Natural killer cell (primary cell): ENCODE data around the gene SLC17A8. TPM values are rescaled to one million over a fixed set of nuclear protein-coding genes. Genes with fewer than 3 reads are reported as not detected.

Experiments
- ATAC-seq, 3 donors: fragments of 150-1000 bp in 2 of 3; fragments of 200-7000 bp in 1 of 3; cut with Tn5 transposase; 1 replicate in 1 of 3; 2 replicates in 2 of 3; pipeline ENCODE4 v1.10.0; 2021; ENCODE audit warnings: mild to moderate bottlenecking in 2 of 3, moderate library complexity in 2 of 3
- DNase-seq, 2 donors: peaks; one replicate each; pipeline versions ENCODE4 v3.0.0 to v3.0.0-alpha.2; 2013 to 2021; ENCODE audit warnings: mixed read lengths in 1 of 2
- H3K27ac ChIP-seq: one replicate; pipeline ENCODE4 v1.5.1; 2013; ENCODE audit warnings: mild to moderate bottlenecking, low read length
- H3K27me3 ChIP-seq: one replicate; pipeline ENCODE4 v1.6.1; 2013; ENCODE audit warnings: low read length; ENCODE audit not compliant: control insufficient read depth, insufficient read depth
- H3K36me3 ChIP-seq: one replicate; pipeline ENCODE4 v1.6.1; 2013; ENCODE audit warnings: low read length; ENCODE audit not compliant: control insufficient read depth, insufficient read depth
- H3K4me1 ChIP-seq: one replicate; pipeline ENCODE4 v1.6.1; 2013; ENCODE audit warnings: low read length; ENCODE audit not compliant: control insufficient read depth, insufficient read depth
- H3K4me3 ChIP-seq: one replicate; pipeline ENCODE4 v1.5.1; 2013; ENCODE audit warnings: low read length
- H3K9me3 ChIP-seq: one replicate; pipeline ENCODE4 v1.6.1; 2013; ENCODE audit warnings: low read length; ENCODE audit not compliant: control insufficient read depth, insufficient read depth
- H3K27ac Mint-ChIP-seq, 2 donors: one replicate each; pipeline ENCODE4 v1.8.0; 2022; ENCODE audit warnings: mild to moderate bottlenecking in 2 of 2, mixed read lengths in 2 of 2, moderate library complexity in 1 of 2
- H3K27me3 Mint-ChIP-seq, 2 donors: one replicate each; pipeline ENCODE4 v1.8.0; 2022; ENCODE audit warnings: low read depth in 2 of 2, mixed read lengths in 2 of 2
- H3K36me3 Mint-ChIP-seq: one replicate; pipeline ENCODE4 v1.8.0; 2022; ENCODE audit warnings: mixed read lengths
- H3K4me1 Mint-ChIP-seq, 2 donors: one replicate each; pipeline ENCODE4 v1.8.0; 2022; ENCODE audit warnings: mixed read lengths in 2 of 2
- H3K4me3 Mint-ChIP-seq: one replicate; pipeline ENCODE4 v1.8.0; 2022; ENCODE audit warnings: mild to moderate bottlenecking, moderate library complexity, mixed read lengths
- H3K9me3 Mint-ChIP-seq, 2 donors: one replicate each; pipeline ENCODE4 v1.8.0; 2022; ENCODE audit warnings: mixed read lengths in 2 of 2
- WGBS: methylation state at CpG from one replicate; pipeline ENCODE4 v1.1.7; 2013; ENCODE audit warnings: missing lambda C conversion rate; ENCODE audit not compliant: insufficient coverage; 5-methylcytosine and 5-hydroxymethylcytosine counted together
- intact Hi-C: fragments of 100-400 bp; cut with micrococcal nuclease; formaldehyde crosslinking; loops from one replicate; pipeline ENCODE4 v1.14.2; 2022
- total RNA-seq, 4 donors: library from RNA; stranded (reverse); fragments of 120-200 nt in 1 of 4; gene quantifications; one replicate each; pipeline versions ENCODE4 v1.2.3 to v1.2.4, GENCODE V29; 2013 to 2022
- TF ChIP-seq, protein P1 (sequence below): fragments of 200-600 bp; IDR thresholded peaks from one replicate; pipeline ENCODE4 v1.8.0; 2022; ENCODE audit warnings: antibody characterized with exemption

The SLC17A8 gene
- total RNA-seq, 3 donors from 2014 or later (not counting 1 experiment from before 2014, with no cell fraction given) = not detected

DNA sequence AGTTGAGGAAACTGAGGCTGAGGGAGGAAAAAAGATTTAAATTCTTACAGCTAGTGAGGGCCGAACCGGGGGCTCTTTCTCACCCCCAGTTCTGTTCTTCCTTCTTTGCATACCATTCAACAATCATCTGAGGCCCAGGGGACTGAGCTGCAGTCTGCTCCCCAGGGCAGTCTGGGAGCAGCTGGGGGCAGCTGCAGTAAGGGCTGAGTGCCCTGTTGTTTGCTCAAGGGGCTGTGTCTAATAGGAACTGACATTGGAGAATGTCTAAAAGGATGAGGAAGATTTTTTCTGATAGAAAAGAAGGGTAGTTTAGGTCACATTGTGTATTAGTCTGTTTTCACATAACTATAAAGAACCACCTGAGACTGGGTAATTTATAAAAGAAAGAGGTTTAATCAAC is 42.2 kb downstream of the SLC17A8 start:
- WGBS = 74% methylated on average over 2 of the region's 2 CpGs
- no peaks in the 10 kb centered on the region for H3K4me1 Mint-ChIP-seq

DNA sequence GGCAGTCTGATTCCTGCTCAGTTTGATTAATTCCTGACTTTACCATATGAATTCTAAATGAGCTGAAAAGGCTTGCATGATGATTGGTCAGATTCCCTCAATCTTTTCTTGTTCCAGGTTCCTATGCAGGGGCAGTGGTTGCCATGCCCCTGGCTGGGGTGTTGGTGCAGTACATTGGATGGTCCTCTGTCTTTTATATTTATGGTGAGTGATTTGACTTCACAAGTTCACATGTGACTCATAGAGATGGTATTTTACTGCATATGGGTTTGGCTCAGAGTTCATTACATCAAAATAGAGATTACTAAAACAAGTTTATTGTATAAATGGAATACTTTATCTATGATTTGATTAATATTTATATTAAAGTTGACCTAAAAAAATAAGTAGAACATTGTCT is 44.8 kb downstream of the SLC17A8 start:
- Mint-ChIP-seq H3K36me3 (no peaks in the 10 kb centered on the region), H3K27me3 (peaks cover 5 to 7% of the 10 kb centered on the region in 2 donors), H3K9me3 (peaks cover 0 to 2% of the 10 kb centered on the region in 2 donors), H3K27ac (no peak overlapping the region), H3K4me3 (no peak overlapping the region), H3K4me1 (no peaks in the 10 kb centered on the region)
- Histone ChIP-seq H3K9me3 (no peaks in the 10 kb centered on the region), H3K27ac (no peak overlapping the region), H3K27me3 (no peaks in the 10 kb centered on the region), H3K36me3 (no peaks in the 10 kb centered on the region), H3K4me3 (no peak overlapping the region), H3K4me1 (no peaks in the 10 kb centered on the region)
- DNase-seq (no peak), ATAC-seq (no peak)
- intact Hi-C loops = loop anchor here (5.0 kb wide), 1 partner anchor 169 kb away; no protein-coding TSS in a partner anchor
- TF ChIP-seq, protein P1, sequence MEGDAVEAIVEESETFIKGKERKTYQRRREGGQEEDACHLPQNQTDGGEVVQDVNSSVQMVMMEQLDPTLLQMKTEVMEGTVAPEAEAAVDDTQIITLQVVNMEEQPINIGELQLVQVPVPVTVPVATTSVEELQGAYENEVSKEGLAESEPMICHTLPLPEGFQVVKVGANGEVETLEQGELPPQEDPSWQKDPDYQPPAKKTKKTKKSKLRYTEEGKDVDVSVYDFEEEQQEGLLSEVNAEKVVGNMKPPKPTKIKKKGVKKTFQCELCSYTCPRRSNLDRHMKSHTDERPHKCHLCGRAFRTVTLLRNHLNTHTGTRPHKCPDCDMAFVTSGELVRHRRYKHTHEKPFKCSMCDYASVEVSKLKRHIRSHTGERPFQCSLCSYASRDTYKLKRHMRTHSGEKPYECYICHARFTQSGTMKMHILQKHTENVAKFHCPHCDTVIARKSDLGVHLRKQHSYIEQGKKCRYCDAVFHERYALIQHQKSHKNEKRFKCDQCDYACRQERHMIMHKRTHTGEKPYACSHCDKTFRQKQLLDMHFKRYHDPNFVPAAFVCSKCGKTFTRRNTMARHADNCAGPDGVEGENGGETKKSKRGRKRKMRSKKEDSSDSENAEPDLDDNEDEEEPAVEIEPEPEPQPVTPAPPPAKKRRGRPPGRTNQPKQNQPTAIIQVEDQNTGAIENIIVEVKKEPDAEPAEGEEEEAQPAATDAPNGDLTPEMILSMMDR = no peak

More for the DNA sequence above, 42.2 kb downstream of the SLC17A8 start:
- Histone ChIP-seq H3K9me3 (no peaks in the 10 kb centered on the region), H3K36me3 (no peaks in the 10 kb centered on the region), H3K4me1 (no peaks in the 10 kb centered on the region), H3K4me3 (no peak overlapping the region), H3K27ac (no peak overlapping the region), H3K27me3 (no peaks in the 10 kb centered on the region)
- peaks cover 3 to 7% of the 10 kb centered on the region in 2 donors for H3K27me3 Mint-ChIP-seq
- no peak overlapping the region for H3K27ac Mint-ChIP-seq
- TF ChIP-seq, protein P1 = no peak
- intact Hi-C loops = no loop called here
- no peak overlapping the region for H3K4me3 Mint-ChIP-seq
- no peak for ATAC-seq
- peaks cover 0 to 2% of the 10 kb centered on the region in 2 donors for H3K9me3 Mint-ChIP-seq
- no peaks in the 10 kb centered on the region for H3K36me3 Mint-ChIP-seq
- no peak for DNase-seq

GRCh38 chr12:100402763-100403162 is 45.9 kb downstream of the SLC17A8 start:
- no peak for ATAC-seq
- H3K4me1 Mint-ChIP-seq = no peaks in the 10 kb centered on the region
- no peak overlapping the region for H3K27ac Mint-ChIP-seq
- DNase-seq = no peak
- Histone ChIP-seq H3K9me3 (no peaks in the 10 kb centered on the region), H3K4me3 (no peak overlapping the region), H3K36me3 (no peaks in the 10 kb centered on the region), H3K27me3 (no peaks in the 10 kb centered on the region), H3K4me1 (no peaks in the 10 kb centered on the region), H3K27ac (no peak overlapping the region)
- no peaks in the 10 kb centered on the region for H3K36me3 Mint-ChIP-seq
- TF ChIP-seq, protein P1 = no peak
- peaks cover 0 to 2% of the 10 kb centered on the region in 2 donors for H3K9me3 Mint-ChIP-seq
- intact Hi-C loops = loop anchor here (5.0 kb wide), 1 partner anchor 170 kb away; no protein-coding TSS in a partner anchor
- H3K4me3 Mint-ChIP-seq = no peak overlapping the region
- H3K27me3 Mint-ChIP-seq = peaks cover 5 to 7% of the 10 kb centered on the region in 2 donors
- 75% methylated on average over 1 of the region's 2 CpGs for WGBS

DNA sequence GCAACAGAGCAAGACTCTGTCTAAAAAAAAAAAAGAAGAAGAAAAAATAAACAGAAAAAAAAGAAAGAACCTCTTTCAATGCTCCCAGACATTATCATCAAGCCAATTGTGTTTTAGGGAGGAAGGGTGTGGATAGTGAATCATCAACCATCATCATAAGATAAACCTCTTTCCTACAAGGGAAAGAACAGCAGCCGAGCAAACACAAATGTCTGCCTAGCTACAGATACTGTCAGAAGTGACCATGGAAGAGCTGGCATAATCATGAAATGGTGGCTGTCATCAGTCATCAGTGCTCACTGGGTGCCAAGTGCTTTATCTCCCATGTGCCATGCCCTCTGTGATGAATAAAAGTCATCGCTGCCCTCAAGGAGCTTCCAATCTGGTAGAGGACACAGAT is 46.6 kb downstream of the SLC17A8 start:
- Mint-ChIP-seq H3K36me3 (no peaks in the 10 kb centered on the region), H3K27ac (no peak overlapping the region), H3K4me3 (no peak overlapping the region), H3K27me3 (peaks cover 5 to 7% of the 10 kb centered on the region in 2 donors), H3K9me3 (peaks cover 0 to 2% of the 10 kb centered on the region in 2 donors), H3K4me1 (no peaks in the 10 kb centered on the region)
- Histone ChIP-seq H3K27ac (no peak overlapping the region), H3K9me3 (no peaks in the 10 kb centered on the region), H3K36me3 (no peaks in the 10 kb centered on the region), H3K27me3 (no peaks in the 10 kb centered on the region), H3K4me3 (no peak overlapping the region), H3K4me1 (no peaks in the 10 kb centered on the region)
- 94% methylated on average over 2 of the region's 2 CpGs for whole genome bisulfite sequencing
- ATAC-seq = no peak
- intact Hi-C loops = loop anchor here (5.0 kb wide), 1 partner anchor 171 kb away; no protein-coding TSS in a partner anchor
- no peak for DNase-seq
- TF ChIP-seq, protein P1 = no peak
